ENCODE results near the gene D2HGDH.

Gene D2HGDH

DNA sequence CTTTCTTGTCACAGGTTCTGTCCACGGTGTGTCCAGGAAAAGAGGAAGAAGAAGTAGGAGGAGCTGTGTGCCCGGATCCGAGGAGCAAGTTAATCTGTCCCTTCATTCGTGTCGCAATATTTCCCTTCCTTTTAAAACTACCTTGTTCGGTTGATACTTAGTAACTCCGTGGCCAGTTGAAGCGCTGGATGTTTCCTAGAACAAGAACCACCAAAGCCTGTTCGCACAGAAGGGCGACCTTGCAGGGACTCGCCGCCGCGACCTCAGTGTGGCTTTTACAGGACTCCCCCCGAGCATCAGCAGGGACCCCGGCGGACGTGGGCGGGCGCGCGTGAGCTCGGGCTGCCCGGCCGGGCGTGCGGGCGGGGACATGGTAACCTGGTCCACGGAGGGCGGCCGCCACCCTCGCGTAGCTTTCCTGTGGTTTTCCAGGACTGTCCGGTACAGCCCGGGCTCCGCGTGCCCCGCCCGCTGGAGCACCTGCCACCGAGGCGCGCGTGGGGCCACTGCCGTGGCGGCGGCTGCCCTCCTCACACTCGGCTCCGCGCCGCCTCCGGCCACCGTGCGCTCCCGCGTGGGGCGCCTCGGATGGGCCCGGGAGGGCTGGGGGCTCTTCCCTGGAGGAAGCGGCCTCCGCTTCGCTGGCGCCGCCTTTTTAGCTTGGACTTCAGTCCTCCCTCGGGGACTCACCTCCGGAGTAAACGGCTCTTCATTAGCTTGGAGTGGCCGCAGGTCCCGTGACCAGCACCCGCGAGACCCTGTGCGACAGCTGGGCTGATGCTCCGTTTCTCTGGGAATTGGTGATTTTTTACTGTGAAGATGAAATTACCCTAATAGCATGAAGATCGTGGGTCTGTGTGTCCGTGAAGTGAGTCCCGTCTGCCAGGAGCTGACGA, 9.2 kb upstream of the D2HGDH start:
- Histone ChIP-seq H3K4me1 (ENCODE audit: control extremely low read depth in 1 of 4, control insufficient read depth in 4 of 4, insufficient read depth in 4 of 4, low read length in 3 of 4) (peaks cover 0 to 2% (median 0%) of the 10 kb centered on the region in 4 experiments), H3K36me3 (ENCODE audit: control insufficient read depth in 4 of 4, insufficient read depth in 4 of 4, low read length in 3 of 4) (peaks cover 7 to 55% (median 45%) of the 10 kb centered on the region in 4 experiments), H3K4me3 (ENCODE audit: control insufficient read depth in 1 of 7, extremely low read depth in 1 of 7, insufficient read depth in 4 of 7, low read depth in 2 of 7, low read length in 6 of 7) (no peak overlapping the region), H3K27ac (ENCODE audit: insufficient read depth in 1 of 2, low read depth in 1 of 2, low read length in 2 of 2, poor library complexity in 1 of 2, severe bottlenecking in 2 of 2) (no peak overlapping the region), H3K9me3 (ENCODE audit: control extremely low read depth in 1 of 5, control insufficient read depth in 4 of 5, insufficient read depth in 2 of 5, low read depth in 1 of 5, low read length in 4 of 5) (peaks cover 0 to 28% (median 24%) of the 10 kb centered on the region in 5 experiments), H3K27me3 (replicated peaks in 2 of 5; ENCODE audit: control insufficient read depth in 4 of 5, insufficient read depth in 5 of 5, low read length in 4 of 5) (no peaks in the 10 kb centered on the region)
- DNase-seq, result no peak
- 96% methylated on average over 61 of the region's 76 CpGs for WGBS (ENCODE audit: insufficient coverage)
- ChIA-PET POLR2A (no interaction called here), CTCF (interaction anchor here (0.7 kb wide), 2 partner anchors 9 kb away, joined by 3 to 4 read pairs; partner anchors contain the start of gene D2HGDH)

DNA sequence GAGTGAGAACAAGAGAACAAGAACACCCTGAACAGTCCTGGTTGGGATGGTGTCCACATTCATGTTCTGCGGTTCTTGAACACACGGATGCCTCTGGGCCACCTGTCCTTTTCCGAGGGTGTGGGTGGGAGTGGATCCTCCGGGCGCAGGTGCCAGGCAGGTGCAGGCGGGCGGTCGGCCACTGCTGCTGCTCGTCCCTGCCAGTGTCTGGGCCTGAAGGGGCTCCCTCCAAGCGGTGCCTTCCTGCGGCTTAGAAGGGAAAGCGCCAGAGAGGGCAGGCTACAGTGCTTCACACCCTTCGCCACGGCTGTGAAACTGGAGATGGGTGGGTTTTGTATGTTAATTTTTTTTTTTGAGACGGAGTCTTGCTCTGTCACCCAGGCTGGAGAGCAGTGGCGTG, 8.0 kb upstream of the D2HGDH start:
- Histone ChIP-seq H3K9me3 (ENCODE audit: control extremely low read depth in 1 of 5, control insufficient read depth in 4 of 5, insufficient read depth in 2 of 5, low read depth in 1 of 5, low read length in 4 of 5) (peaks cover 0 to 24% (median 20%) of the 10 kb centered on the region in 5 experiments), H3K4me1 (ENCODE audit: control extremely low read depth in 1 of 4, control insufficient read depth in 4 of 4, insufficient read depth in 4 of 4, low read length in 3 of 4) (peaks cover 0 to 14% (median 2%) of the 10 kb centered on the region in 4 experiments), H3K36me3 (ENCODE audit: control insufficient read depth in 4 of 4, insufficient read depth in 4 of 4, low read length in 3 of 4) (peaks cover 6 to 43% (median 33%) of the 10 kb centered on the region in 4 experiments), H3K27me3 (replicated peaks in 2 of 5; ENCODE audit: control insufficient read depth in 4 of 5, insufficient read depth in 5 of 5, low read length in 4 of 5) (no peaks in the 10 kb centered on the region), H3K27ac (ENCODE audit: insufficient read depth in 1 of 2, low read depth in 1 of 2, low read length in 2 of 2, poor library complexity in 1 of 2, severe bottlenecking in 2 of 2) (no peak overlapping the region), H3K4me3 (ENCODE audit: control insufficient read depth in 1 of 7, extremely low read depth in 1 of 7, insufficient read depth in 4 of 7, low read depth in 2 of 7, low read length in 6 of 7) (no peak overlapping the region)
- 96% methylated on average over 9 of the region's 16 CpGs for WGBS (ENCODE audit: insufficient coverage)
- POLR2A ChIA-PET, result interaction anchor here (0.6 kb wide), 1 partner anchor 911 kb away, joined by 3 read pairs; no protein-coding TSS in a partner anchor
- CTCF ChIA-PET, result interaction anchor here (0.7 to 1.3 kb wide), 2 partner anchors 8 to 23 kb away, joined by 3 to 4 read pairs; partner anchors contain the start of gene D2HGDH
- DNase-seq, result no peak

DNA sequence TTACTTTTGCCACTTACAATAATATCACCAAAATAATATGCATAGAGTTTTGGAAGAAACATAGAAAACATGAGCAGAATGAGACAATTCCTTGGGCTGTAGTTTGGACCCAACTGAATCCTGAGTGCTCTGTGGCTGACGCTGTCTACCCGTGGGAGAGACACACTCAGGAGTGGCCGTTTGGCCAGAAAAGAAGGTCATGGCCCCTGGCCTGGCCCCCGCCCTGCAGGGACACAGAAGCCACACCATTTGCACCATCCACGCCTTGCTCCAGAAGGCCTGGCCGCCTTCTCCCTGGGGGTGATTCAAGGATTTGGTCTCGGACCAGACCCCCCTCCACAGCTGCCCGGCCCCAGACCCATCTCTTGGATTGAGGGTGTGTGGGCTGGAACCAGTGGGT, 6.4 kb upstream of the D2HGDH start:
- Histone ChIP-seq H3K4me1 (ENCODE audit: control extremely low read depth in 1 of 4, control insufficient read depth in 4 of 4, insufficient read depth in 4 of 4, low read length in 3 of 4) (peaks cover 0 to 16% (median 3%) of the 10 kb centered on the region in 4 experiments), H3K9me3 (ENCODE audit: control extremely low read depth in 1 of 5, control insufficient read depth in 4 of 5, insufficient read depth in 2 of 5, low read depth in 1 of 5, low read length in 4 of 5) (peaks cover 0 to 11% (median 8%) of the 10 kb centered on the region in 5 experiments), H3K4me3 (ENCODE audit: control insufficient read depth in 1 of 7, extremely low read depth in 1 of 7, insufficient read depth in 4 of 7, low read depth in 2 of 7, low read length in 6 of 7) (no peak overlapping the region), H3K27me3 (replicated peaks in 2 of 5; ENCODE audit: control insufficient read depth in 4 of 5, insufficient read depth in 5 of 5, low read length in 4 of 5) (no peaks in the 10 kb centered on the region), H3K36me3 (ENCODE audit: control insufficient read depth in 4 of 4, insufficient read depth in 4 of 4, low read length in 3 of 4) (peaks cover 6 to 28% (median 19%) of the 10 kb centered on the region in 4 experiments), H3K27ac (ENCODE audit: insufficient read depth in 1 of 2, low read depth in 1 of 2, low read length in 2 of 2, poor library complexity in 1 of 2, severe bottlenecking in 2 of 2) (no peak overlapping the region)
- WGBS (ENCODE audit: insufficient coverage), result 96% methylated on average over 4 of the region's 8 CpGs
- ChIA-PET POLR2A (no interaction called here), CTCF (interaction anchor here (1.0 kb wide), 1 partner anchor 12 kb away, joined by 3 read pairs; no protein-coding TSS in a partner anchor)
- no peak for DNase-seq

DNA sequence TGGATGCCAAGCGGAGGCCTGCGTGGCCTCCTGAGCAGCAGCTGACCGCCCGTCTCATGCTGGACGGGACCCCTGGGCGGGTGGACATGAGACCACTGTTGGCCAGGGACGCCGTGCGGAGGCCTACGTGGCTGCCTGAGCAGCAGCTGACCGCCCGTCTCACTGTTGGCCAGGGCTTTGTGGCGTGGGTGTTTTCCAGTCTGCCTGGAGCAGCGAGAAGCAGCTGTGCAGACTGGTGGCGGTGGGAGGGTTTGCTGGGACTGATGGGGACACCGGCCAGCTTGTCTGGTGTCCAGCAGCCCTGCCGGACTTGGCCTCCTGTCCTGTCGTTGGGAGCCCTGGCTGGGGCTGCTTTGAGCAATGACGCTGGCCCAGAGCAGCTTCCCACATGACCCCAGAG, 5.8 kb upstream of the D2HGDH start:
- H3K4me3 ChIP-seq (ENCODE audit: control insufficient read depth in 1 of 7, extremely low read depth in 1 of 7, insufficient read depth in 4 of 7, low read depth in 2 of 7, low read length in 6 of 7), result no peak overlapping the region
- H3K27ac ChIP-seq (ENCODE audit: insufficient read depth in 1 of 2, low read depth in 1 of 2, low read length in 2 of 2, poor library complexity in 1 of 2, severe bottlenecking in 2 of 2), result no peak overlapping the region
- H3K4me1 ChIP-seq (ENCODE audit: control extremely low read depth in 1 of 4, control insufficient read depth in 4 of 4, insufficient read depth in 4 of 4, low read length in 3 of 4), result peaks cover 0 to 16% (median 6%) of the 10 kb centered on the region in 4 experiments
- POLR2A ChIA-PET, result no interaction called here
- no peaks in the 10 kb centered on the region for H3K27me3 ChIP-seq (replicated peaks in 2 of 5; ENCODE audit: control insufficient read depth in 4 of 5, insufficient read depth in 5 of 5, low read length in 4 of 5)
- 95% methylated on average over 19 of the region's 19 CpGs for WGBS (ENCODE audit: insufficient coverage)
- no peak for DNase-seq
- peaks cover 0 to 5% (median 2%) of the 10 kb centered on the region in 5 experiments for H3K9me3 ChIP-seq (ENCODE audit: control extremely low read depth in 1 of 5, control insufficient read depth in 4 of 5, insufficient read depth in 2 of 5, low read depth in 1 of 5, low read length in 4 of 5)
- peaks cover 3 to 21% (median 13%) of the 10 kb centered on the region in 4 experiments for H3K36me3 ChIP-seq (ENCODE audit: control insufficient read depth in 4 of 4, insufficient read depth in 4 of 4, low read length in 3 of 4)
- CTCF ChIA-PET, result interaction anchor here (0.9 to 1.5 kb wide), 3 partner anchors 12 to 140 kb away, joined by 3 to 4 read pairs (median 3); no protein-coding TSS in a partner anchor

DNA sequence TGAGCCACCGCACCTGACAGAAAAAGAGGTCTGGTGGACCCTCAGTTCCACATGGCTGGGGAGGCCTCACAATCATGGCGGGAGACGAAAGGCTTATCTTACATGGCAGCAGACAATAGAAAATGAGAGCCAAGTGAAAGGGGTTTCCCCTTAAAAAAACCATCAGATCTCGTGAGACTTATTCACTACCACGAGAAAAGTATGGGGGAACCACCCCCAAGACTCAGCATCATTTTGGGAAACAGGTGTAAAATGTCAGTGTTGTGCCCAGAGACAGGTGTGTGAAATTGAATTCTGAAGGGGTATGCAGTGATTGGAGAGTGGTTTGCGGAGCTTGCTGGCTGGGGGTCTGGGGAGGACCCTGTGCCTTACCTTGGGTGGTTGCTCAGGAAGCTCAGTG, 4.6 kb upstream of the D2HGDH start:
- WGBS (ENCODE audit: insufficient coverage), result 93% methylated on average over 4 of the region's 6 CpGs
- POLR2A ChIA-PET, result no interaction called here
- CTCF ChIA-PET, result interaction anchor here (1.0 to 1.5 kb wide), 2 partner anchors 27 to 139 kb away, joined by 3 to 5 read pairs; no protein-coding TSS in a partner anchor

DNA sequence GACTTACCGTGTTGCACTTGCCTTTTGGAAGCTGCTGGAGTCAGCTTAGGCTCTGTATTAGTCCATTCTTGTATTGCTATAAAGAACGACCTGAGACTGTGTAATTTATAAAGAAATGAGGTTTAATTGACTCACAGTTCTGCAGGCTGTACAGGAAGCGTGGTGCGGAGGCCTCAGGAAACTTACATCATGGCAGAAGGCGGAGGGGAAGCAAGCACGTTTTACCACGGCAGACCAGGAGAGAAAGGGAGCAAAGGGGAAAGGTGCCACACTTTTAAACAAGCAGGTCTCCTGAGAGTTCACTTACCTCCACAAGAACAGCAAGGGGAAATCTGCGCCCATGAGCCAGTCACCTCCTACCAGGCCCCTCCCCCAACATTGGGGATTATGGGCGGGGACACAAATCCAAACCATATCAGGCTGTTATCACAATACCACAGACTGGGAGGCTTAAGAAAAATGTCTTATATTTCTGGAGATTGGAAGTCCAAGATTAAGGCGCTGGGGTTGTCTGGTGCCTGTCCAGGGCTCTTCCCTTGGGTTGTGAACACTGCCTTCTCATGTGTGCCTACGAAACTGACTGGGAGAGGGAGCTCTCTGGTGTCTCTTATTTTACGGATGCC, 3.6 kb upstream of the D2HGDH start:
- H3K36me3 ChIP-seq (ENCODE audit: control insufficient read depth in 4 of 4, insufficient read depth in 4 of 4, low read length in 3 of 4), result peaks cover 0 to 6% (median 2%) of the 10 kb centered on the region in 4 experiments
- no peaks in the 10 kb centered on the region for H3K27me3 ChIP-seq (replicated peaks in 2 of 5; ENCODE audit: control insufficient read depth in 4 of 5, insufficient read depth in 5 of 5, low read length in 4 of 5)
- peak overlapping the region in 1 of 7 experiments; percentile 6 for H3K4me3 ChIP-seq (ENCODE audit: control insufficient read depth in 1 of 7, extremely low read depth in 1 of 7, insufficient read depth in 4 of 7, low read depth in 2 of 7, low read length in 6 of 7)
- 51% methylated on average over 11 of the region's 12 CpGs for WGBS (ENCODE audit: insufficient coverage)
- ChIA-PET POLR2A (no interaction called here), CTCF (interaction anchor here (1.0 to 7.6 kb wide), 3 partner anchors 28 to 148 kb away, joined by 5 to 60 read pairs (median 17); partner anchors contain the start of gene ING5)
- H3K9me3 ChIP-seq (ENCODE audit: control extremely low read depth in 1 of 5, control insufficient read depth in 4 of 5, insufficient read depth in 2 of 5, low read depth in 1 of 5, low read length in 4 of 5), result no peaks in the 10 kb centered on the region
- peaks cover 0 to 31% (median 21%) of the 10 kb centered on the region in 4 experiments for H3K4me1 ChIP-seq (ENCODE audit: control extremely low read depth in 1 of 4, control insufficient read depth in 4 of 4, insufficient read depth in 4 of 4, low read length in 3 of 4)
- DNase-seq, result peak in 2 of 3 donors; percentile 46 to 47
- no peak overlapping the region for H3K27ac ChIP-seq (ENCODE audit: insufficient read depth in 1 of 2, low read depth in 1 of 2, low read length in 2 of 2, poor library complexity in 1 of 2, severe bottlenecking in 2 of 2)

More for the DNA sequence above, 4.6 kb upstream of the D2HGDH start:
- no peak for DNase-seq
- H3K36me3 ChIP-seq (ENCODE audit: control insufficient read depth in 4 of 4, insufficient read depth in 4 of 4, low read length in 3 of 4), result peaks cover 0 to 11% (median 7%) of the 10 kb centered on the region in 4 experiments
- no peak overlapping the region for H3K27ac ChIP-seq (ENCODE audit: insufficient read depth in 1 of 2, low read depth in 1 of 2, low read length in 2 of 2, poor library complexity in 1 of 2, severe bottlenecking in 2 of 2)
- no peaks in the 10 kb centered on the region for H3K27me3 ChIP-seq (replicated peaks in 2 of 5; ENCODE audit: control insufficient read depth in 4 of 5, insufficient read depth in 5 of 5, low read length in 4 of 5)
- H3K9me3 ChIP-seq (ENCODE audit: control extremely low read depth in 1 of 5, control insufficient read depth in 4 of 5, insufficient read depth in 2 of 5, low read depth in 1 of 5, low read length in 4 of 5), result no peaks in the 10 kb centered on the region
- H3K4me3 ChIP-seq (ENCODE audit: control insufficient read depth in 1 of 7, extremely low read depth in 1 of 7, insufficient read depth in 4 of 7, low read depth in 2 of 7, low read length in 6 of 7), result no peak overlapping the region
- peaks cover 0 to 22% (median 12%) of the 10 kb centered on the region in 4 experiments for H3K4me1 ChIP-seq (ENCODE audit: control extremely low read depth in 1 of 4, control insufficient read depth in 4 of 4, insufficient read depth in 4 of 4, low read length in 3 of 4)
